NK-92 (cell line): ENCODE results near the gene CD46.

Source experiments
- DNase-seq: peaks from one replicate; lab custom pipeline; 2025; ENCODE audit not compliant: unreplicated experiment; lab: John Stamatoyannopoulos, UW

The CD46 gene

GRCh38 chr1:207813512-207813881 is 61.6 kb downstream of the CD46 start:
- no peak for DNase-seq

- no peak for DNase-seq
Measured at GRCh38 chr1:207813946-207814345, 62.1 kb downstream of the CD46 start.

GRCh38 chr1:207814469-207814868 is 62.6 kb downstream of the CD46 start:
- DNase-seq: no peak

GRCh38 chr1:207815466-207815865 is 63.6 kb downstream of the CD46 start:
- DNase-seq: no peak

- DNase-seq: no peak
Measured at GRCh38 chr1:207815913-207816291, 64.0 kb downstream of the CD46 start.

- no peak for DNase-seq
Measured at GRCh38 chr1:207817166-207817565, 65.3 kb downstream of the CD46 start.

GRCh38 chr1:207817778-207818751 is 66.2 kb downstream of the CD46 start:
- DNase-seq: no peak

GRCh38 chr1:207818971-207819451 is 67.2 kb downstream of the CD46 start:
- DNase-seq: no peak

- no peak for DNase-seq
Measured at GRCh38 chr1:207820568-207821463, 69.0 kb downstream of the CD46 start.

- DNase-seq: no peak
Measured at GRCh38 chr1:207821464-207822045, 69.7 kb downstream of the CD46 start.

- DNase-seq: no peak
Measured at GRCh38 chr1:207822124-207822601, 70.3 kb downstream of the CD46 start.

GRCh38 chr1:207822602-207823451 is 71.0 kb downstream of the CD46 start:
- DNase-seq: peak; percentile 10

- no peak for DNase-seq
Measured at GRCh38 chr1:207823531-207823879, 71.7 kb downstream of the CD46 start.

- DNase-seq: no peak
Measured at GRCh38 chr1:207823880-207824566, 72.2 kb downstream of the CD46 start.

GRCh38 chr1:207824691-207825408 is 73.0 kb downstream of the CD46 start:
- DNase-seq: no peak

GRCh38 chr1:207825409-207825695 is 73.5 kb downstream of the CD46 start:
- DNase-seq: no peak

GRCh38 chr1:207825719-207826556 is 74.1 kb downstream of the CD46 start:
- no peak for DNase-seq
